KOPT-K1 (cell line): ENCODE measurements around the gene PRKN.

Source experiments
- H3K27ac ChIP-seq: fragments of 200-600 bp; sonication (generic); 2 replicates; pipeline ENCODE4 v1.5.1; 2016; ENCODE audit warnings: antibody characterized with exemption, mild to moderate bottlenecking, low read depth, low read length; ENCODE audit not compliant: poor library complexity, severe bottlenecking
- H3K36me3 ChIP-seq: fragments of 200-600 bp; sonication (generic); 2 replicates; pipeline ENCODE4 v1.5.1; 2017; ENCODE audit warnings: antibody characterized with exemption, mild to moderate bottlenecking, low read length, moderate library complexity; ENCODE audit not compliant: insufficient read depth
- H3K9me3 ChIP-seq: fragments of 200-600 bp; sonication (generic); 2 replicates; pipeline ENCODE4 v1.5.1; 2017; ENCODE audit warnings: antibody characterized with exemption, low read length, mild to moderate bottlenecking; ENCODE audit not compliant: insufficient read depth, poor library complexity, severe bottlenecking

Gene PRKN

GRCh38 chr6:161542346-161542980 is 1185.1 kb downstream of the PRKN start:
- no peaks in the 10 kb centered on the region for H3K9me3 ChIP-seq
- no peak overlapping the region for H3K27ac ChIP-seq
- no peaks in the 10 kb centered on the region for H3K36me3 ChIP-seq

- Histone ChIP-seq H3K9me3 (no peaks in the 10 kb centered on the region), H3K27ac (no peak overlapping the region), H3K36me3 (no peaks in the 10 kb centered on the region)
These were observed 1187.0 kb downstream of the PRKN start for GRCh38 chr6:161540532-161540931.

GRCh38 chr6:161536224-161536630 is 1191.3 kb downstream of the PRKN start:
- Histone ChIP-seq H3K36me3 (no peaks in the 10 kb centered on the region), H3K27ac (no peak overlapping the region), H3K9me3 (no peaks in the 10 kb centered on the region)

GRCh38 chr6:161534264-161534873 is 1193.2 kb downstream of the PRKN start:
- Histone ChIP-seq H3K36me3 (no peaks in the 10 kb centered on the region), H3K9me3 (no peaks in the 10 kb centered on the region), H3K27ac (no peak overlapping the region)

- no peak overlapping the region for H3K27ac ChIP-seq
- no peaks in the 10 kb centered on the region for H3K36me3 ChIP-seq
- H3K9me3 ChIP-seq = no peaks in the 10 kb centered on the region
These were observed 1194.3 kb downstream of the PRKN start for GRCh38 chr6:161533266-161533665.

GRCh38 chr6:161532536-161532935 is 1195.0 kb downstream of the PRKN start:
- no peaks in the 10 kb centered on the region for H3K36me3 ChIP-seq
- no peak overlapping the region for H3K27ac ChIP-seq
- no peaks in the 10 kb centered on the region for H3K9me3 ChIP-seq

GRCh38 chr6:161526794-161527193 is 1200.8 kb downstream of the PRKN start:
- Histone ChIP-seq H3K9me3 (no peaks in the 10 kb centered on the region), H3K27ac (no peak overlapping the region), H3K36me3 (no peaks in the 10 kb centered on the region)

GRCh38 chr6:161523362-161523761 is 1204.2 kb downstream of the PRKN start:
- H3K36me3 ChIP-seq = no peaks in the 10 kb centered on the region
- no peak overlapping the region for H3K27ac ChIP-seq
- no peaks in the 10 kb centered on the region for H3K9me3 ChIP-seq

GRCh38 chr6:161522276-161522675 is 1205.3 kb downstream of the PRKN start:
- Histone ChIP-seq H3K36me3 (no peaks in the 10 kb centered on the region), H3K27ac (no peak overlapping the region), H3K9me3 (no peaks in the 10 kb centered on the region)

- no peaks in the 10 kb centered on the region for H3K9me3 ChIP-seq
- no peaks in the 10 kb centered on the region for H3K36me3 ChIP-seq
- no peak overlapping the region for H3K27ac ChIP-seq
These were observed 1216.0 kb downstream of the PRKN start for GRCh38 chr6:161511447-161512095.

- no peaks in the 10 kb centered on the region for H3K9me3 ChIP-seq
- no peak overlapping the region for H3K27ac ChIP-seq
- no peaks in the 10 kb centered on the region for H3K36me3 ChIP-seq
These were observed 1219.2 kb downstream of the PRKN start for GRCh38 chr6:161508341-161508740.

- Histone ChIP-seq H3K36me3 (no peaks in the 10 kb centered on the region), H3K27ac (no peak overlapping the region), H3K9me3 (no peaks in the 10 kb centered on the region)
These were observed 1220.2 kb downstream of the PRKN start for GRCh38 chr6:161507375-161507774.

- Histone ChIP-seq H3K9me3 (no peaks in the 10 kb centered on the region), H3K36me3 (no peaks in the 10 kb centered on the region), H3K27ac (no peak overlapping the region)
These were observed 1224.0 kb downstream of the PRKN start for GRCh38 chr6:161503570-161503969.

- no peak overlapping the region for H3K27ac ChIP-seq
- H3K36me3 ChIP-seq = no peaks in the 10 kb centered on the region
- no peaks in the 10 kb centered on the region for H3K9me3 ChIP-seq
These were observed 1228.7 kb downstream of the PRKN start for GRCh38 chr6:161498881-161499280.

- Histone ChIP-seq H3K27ac (no peak overlapping the region), H3K9me3 (no peaks in the 10 kb centered on the region), H3K36me3 (no peaks in the 10 kb centered on the region)
These were observed 1229.2 kb downstream of the PRKN start for GRCh38 chr6:161498359-161498758.

- Histone ChIP-seq H3K9me3 (no peaks in the 10 kb centered on the region), H3K36me3 (no peaks in the 10 kb centered on the region), H3K27ac (no peak overlapping the region)
These were observed 1230.6 kb downstream of the PRKN start for GRCh38 chr6:161496941-161497340.
